H1 (cell line): ENCODE data around the gene HLA-DQA1. TPM values are rescaled to one million over a fixed set of nuclear protein-coding genes. Genes with fewer than 3 reads are reported as not detected.

Experiments used
- ATF2 ChIP-seq: IDR thresholded peaks from 2 replicates; pipeline ENCODE4 v1.6.1; 2012; ENCODE audit warnings: low read length, inconsistent platforms
- ATF3 ChIP-seq: IDR thresholded peaks from 2 replicates; pipeline ENCODE4 v1.6.1; 2011; ENCODE audit warnings: low read depth, mild to moderate bottlenecking, low read length; ENCODE audit not compliant: insufficient read depth
- CHD7 ChIP-seq: fragments of 300-600 bp; sonication (generic); IDR thresholded peaks from 2 replicates; pipeline ENCODE4 v1.7.1; 2012; ENCODE audit warnings: low read length, moderate library complexity, mild to moderate bottlenecking, inconsistent platforms; ENCODE audit not compliant: insufficient replicate concordance
- SIX5 ChIP-seq: IDR thresholded peaks from 2 replicates; pipeline ENCODE4 v1.6.1; 2011; ENCODE audit warnings: mild to moderate bottlenecking, low read depth, low read length
- SP1 ChIP-seq: IDR thresholded peaks from 2 replicates; pipeline ENCODE4 v1.6.1; 2011; ENCODE audit warnings: low read depth, low read length
- polyA plus RNA-seq, 7 experiments: library from polyadenylated mRNA; depleted of rRNA in 3 of 7; stranded (reverse) in 5 of 7; unstranded in 2 of 7; fragments of >200 nt in 5 of 7; fragments of 200-250 nt in 2 of 7; gene quantifications; 1 replicate in 5 of 7; 2 replicates in 1 of 7; 4 replicates in 1 of 7; pipeline versions ENCODE4 v1.2.1 to v1.2.3, GENCODE V29; 2011 to 2013; ENCODE audit warnings: missing spikeins in 2 of 7, mixed read lengths in 2 of 7
- total RNA-seq: library from RNA; stranded (reverse); fragmentation: NEBNext Ultra II Directional; extraction: Animal tissue kit (Norgen Biotek cat#: 25700); gene quantifications from 2 replicates; pipeline ENCODE4 v1.2.1, GENCODE V29; 2021

HLA-DQA1 gene
- total and polyA plus RNA-seq, 2 of the 8 experiments (the other 6 are each of a cell fraction or from before 2014, with no cell fraction given) = 0.12 TPM; not detected in 1

GRCh38 chr6:32624565-32624964 lies 12.6 kb upstream of the HLA-DQA1 start (continued):
- TF ChIP-seq ATF2 (no peak), SP1 (no peak), ATF3 (no peak), CHD7 (no peak), SIX5 (no peak)
